ENCODE measurements around the gene PGM1.

PGM1 gene

GRCh38 chr1:63653976-63654375 is 60.8 kb downstream of the PGM1 start:
- Mint-ChIP-seq H3K4me3 (no peak overlapping the region), H3K27me3 (ENCODE audit: low read depth) (peaks cover 4% of the 10 kb centered on the region), H3K36me3 (ENCODE audit: low read depth) (peaks cover 73% of the 10 kb centered on the region), H3K4me1 (peaks cover 53% of the 10 kb centered on the region), H3K27ac (peak overlapping the region; percentile 65 to 82 (median 74)), H3K9me3 (no peaks in the 10 kb centered on the region)
- TF ChIP-seq CTCF (IDR thresholded peaks at IDR 0.05; ENCODE audit: unreplicated experiment in 3 of 3) = no peak

GRCh38 chr1:63659448-63659847 is 66.2 kb downstream of the PGM1 start:
- no peak overlapping the region for H3K27ac Mint-ChIP-seq
- H3K27me3 Mint-ChIP-seq (ENCODE audit: low read depth) = no peaks in the 10 kb centered on the region
- peaks cover 33% of the 10 kb centered on the region for H3K4me1 Mint-ChIP-seq
- peaks cover 53% of the 10 kb centered on the region for H3K36me3 Mint-ChIP-seq (ENCODE audit: low read depth)
- no peaks in the 10 kb centered on the region for H3K9me3 Mint-ChIP-seq
- no peak overlapping the region for H3K4me3 Mint-ChIP-seq
- no peak for TF ChIP-seq CTCF (IDR thresholded peaks at IDR 0.05; ENCODE audit: unreplicated experiment in 3 of 3)

- Mint-ChIP-seq H3K4me3 (no peak overlapping the region), H3K27ac (peak overlapping the region; percentile 75 to 90 (median 81)), H3K9me3 (peaks cover 6% of the 10 kb centered on the region), H3K27me3 (ENCODE audit: low read depth) (no peaks in the 10 kb centered on the region), H3K36me3 (ENCODE audit: low read depth) (peaks cover 35% of the 10 kb centered on the region), H3K4me1 (peaks cover 29% of the 10 kb centered on the region)
- no peak for TF ChIP-seq CTCF (IDR thresholded peaks at IDR 0.05; ENCODE audit: unreplicated experiment in 3 of 3)
Observed at GRCh38 chr1:63662056-63662836, 69.0 kb downstream of the PGM1 start.

- no peaks in the 10 kb centered on the region for H3K27me3 Mint-ChIP-seq (ENCODE audit: low read depth)
- peaks cover 29% of the 10 kb centered on the region for H3K36me3 Mint-ChIP-seq (ENCODE audit: low read depth)
- peaks cover 29% of the 10 kb centered on the region for H3K4me1 Mint-ChIP-seq
- no peak for TF ChIP-seq CTCF (IDR thresholded peaks at IDR 0.05; ENCODE audit: unreplicated experiment in 3 of 3)
- H3K4me3 Mint-ChIP-seq = no peak overlapping the region
- peaks cover 6% of the 10 kb centered on the region for H3K9me3 Mint-ChIP-seq
- H3K27ac Mint-ChIP-seq = peak overlapping the region; percentile 26 to 81 (median 75)
Observed at GRCh38 chr1:63662841-63663240, 69.6 kb downstream of the PGM1 start.

GRCh38 chr1:63663301-63663700 is 70.1 kb downstream of the PGM1 start:
- H3K27me3 Mint-ChIP-seq (ENCODE audit: low read depth) = no peaks in the 10 kb centered on the region
- H3K4me1 Mint-ChIP-seq = peaks cover 29% of the 10 kb centered on the region
- peaks cover 6% of the 10 kb centered on the region for H3K9me3 Mint-ChIP-seq
- TF ChIP-seq CTCF (IDR thresholded peaks at IDR 0.05; ENCODE audit: unreplicated experiment in 3 of 3) = no peak
- H3K4me3 Mint-ChIP-seq = no peak overlapping the region
- H3K27ac Mint-ChIP-seq = peak overlapping the region; percentile 26 to 81 (median 75)
- peaks cover 26% of the 10 kb centered on the region for H3K36me3 Mint-ChIP-seq (ENCODE audit: low read depth)

- H3K27me3 Mint-ChIP-seq (ENCODE audit: low read depth) = no peaks in the 10 kb centered on the region
- H3K27ac Mint-ChIP-seq = no peak overlapping the region
- no peak overlapping the region for H3K4me3 Mint-ChIP-seq
- H3K36me3 Mint-ChIP-seq (ENCODE audit: low read depth) = peaks cover 21% of the 10 kb centered on the region
- H3K9me3 Mint-ChIP-seq = peaks cover 6% of the 10 kb centered on the region
- H3K4me1 Mint-ChIP-seq = peaks cover 26% of the 10 kb centered on the region
- no peak for TF ChIP-seq CTCF (IDR thresholded peaks at IDR 0.05; ENCODE audit: unreplicated experiment in 3 of 3)
Observed at GRCh38 chr1:63663873-63664272, 70.7 kb downstream of the PGM1 start.
